HG02981 (cell line): ENCODE measurements around the gene MTTP.

Experiments
- ATAC-seq: cut with Tn5 transposase; IDR thresholded peaks from one replicate; pipeline ENCODE4 v1.9.1; 2021; ENCODE audit warnings: mild to moderate bottlenecking, moderate library complexity; ENCODE audit not compliant: unreplicated experiment

Gene MTTP

GRCh38 chr4:99665983-99666382 is 91.4 kb downstream of the MTTP start:
- ATAC-seq = no peak

GRCh38 chr4:99668472-99668871 is 93.8 kb downstream of the MTTP start:
- no peak for ATAC-seq

- no peak for ATAC-seq
Measured at GRCh38 chr4:99669084-99669483, 94.5 kb downstream of the MTTP start.

- no peak for ATAC-seq
Measured at GRCh38 chr4:99670409-99671073, 95.9 kb downstream of the MTTP start.
